ENCODE data around the gene WNT6. TPM values are rescaled to one million over a fixed set of nuclear protein-coding genes. Genes with fewer than 3 reads are reported as not detected.

Gene WNT6
- total and polyA plus RNA-seq, 2 of the 8 experiments (the other 6 are each of a cell fraction or from before 2014, with no cell fraction given): not detected

- Histone ChIP-seq H2AFZ (ENCODE audit: low read length) (no peak overlapping the region), H3K23ac (ENCODE audit: insufficient read length) (no peak overlapping the region), H3K14ac (ENCODE audit: insufficient read length) (no peak overlapping the region), H3K79me1 (ENCODE audit: low read depth, low read length) (no peaks in the 10 kb centered on the region), H4K8ac (ENCODE audit: extremely low read depth, insufficient read depth, low read length) (no peak overlapping the region), H2BK15ac (ENCODE audit: low read length) (no peak overlapping the region), H3K18ac (ENCODE audit: extremely low read depth, low read length) (no peak overlapping the region), H3K79me2 (ENCODE audit: control insufficient read depth in 1 of 2, insufficient read depth in 2 of 2, low read length in 2 of 2) (no peaks in the 10 kb centered on the region), H2BK5ac (ENCODE audit: low read depth, low read length) (no peak overlapping the region), H3K27me3 (replicated peaks in 1 of 4; ENCODE audit: control insufficient read depth in 3 of 4, extremely low read depth in 1 of 4, insufficient read depth in 3 of 4, low read length in 3 of 4) (no peaks in the 10 kb centered on the region; a peak in 1 of 7 replicates), H3K36me3 (ENCODE audit: control insufficient read depth in 2 of 4, insufficient read depth in 4 of 4, low read length in 3 of 4) (no peaks in the 10 kb centered on the region), H2AK5ac (ENCODE audit: low read depth, low read length) (no peak overlapping the region), H3K23me2 (ENCODE audit: low read depth, low read length) (no peaks in the 10 kb centered on the region), H4K91ac (replicated peaks; ENCODE audit: insufficient read length, low read length) (no peak overlapping the region), H3K4me3 (ENCODE audit: extremely low read depth in 1 of 4, insufficient read depth in 2 of 4, low read depth in 3 of 4, low read length in 4 of 4) (no peak overlapping the region), H3K4me2 (ENCODE audit: insufficient read depth in 1 of 2, low read depth in 2 of 2, low read length in 2 of 2) (no peak overlapping the region), H3K4me1 (replicated peaks in 1 of 4; ENCODE audit: control insufficient read depth in 3 of 4, insufficient read depth in 4 of 4, low read length in 3 of 4) (no peaks in the 10 kb centered on the region), H3K56ac (replicated peaks; ENCODE audit: insufficient read length, low read depth, low read length) (no peak overlapping the region), H2BK20ac (ENCODE audit: low read length) (no peak overlapping the region), H2BK12ac (ENCODE audit: low read depth, low read length) (no peak overlapping the region), H3K27ac (ENCODE audit: low read depth, low read length) (no peak overlapping the region), H4K5ac (ENCODE audit: insufficient read length, low read depth, low read length) (no peak overlapping the region), H3K9ac (replicated peaks in 1 of 4; ENCODE audit: extremely low read depth in 1 of 4, low read depth in 3 of 4, low read length in 3 of 4) (no peak overlapping the region), H3K4ac (replicated peaks; ENCODE audit: insufficient read length, low read depth, low read length) (no peak overlapping the region), H2BK120ac (replicated peaks; ENCODE audit: low read depth, low read length) (no peak overlapping the region), H3K9me3 (ENCODE audit: insufficient read depth in 2 of 2, low read depth in 1 of 2, low read length in 1 of 2) (peaks cover 0 to 2% of the 10 kb centered on the region in 2 experiments; a peak in 1 of 4 replicates), H4K20me1 (replicated peaks in 1 of 2; ENCODE audit: control insufficient read depth in 1 of 2, insufficient read depth in 2 of 2, low read length in 2 of 2) (no peaks in the 10 kb centered on the region)
- ChIA-PET POLR2A (ENCODE audit: partially characterized antibody) (no interaction called here), CTCF (ENCODE audit: partially characterized antibody) (interaction anchor here (0.6 to 2.8 kb wide), 5 partner anchors 8 to 119 kb away, joined by 3 to 15 read pairs (median 3); no protein-coding TSS in a partner anchor)
- no peak for FAIRE-seq
- TF ChIP-seq EP300 (IDR thresholded peaks at IDR 0.05; ENCODE audit: borderline replicate concordance in 1 of 2, low read depth in 2 of 2, low read length in 2 of 2) (no peak), MAX (IDR thresholded peaks at IDR 0.05) (no peak), KDM5A (IDR thresholded peaks at IDR 0.05; ENCODE audit: low read length) (no peak), JUND (IDR thresholded peaks at IDR 0.05; ENCODE audit: low read length) (no peak), KDM4A (IDR thresholded peaks at IDR 0.05; ENCODE audit: low read depth, low read length, severe bottlenecking) (no peak), MAFK (IDR thresholded peaks at IDR 0.05; ENCODE audit: low read depth, low read length) (no peak), SUZ12 (IDR thresholded peaks at IDR 0.05; ENCODE audit: low read length) (no peak), YY1 (IDR thresholded peaks at IDR 0.05; ENCODE audit: low read depth, low read length) (no peak), SAP30 (IDR thresholded peaks at IDR 0.05; ENCODE audit: insufficient read depth, insufficient replicate concordance, low read length) (no peak), EGR1 (IDR thresholded peaks at IDR 0.05; ENCODE audit: borderline replicate concordance, low read depth, low read length) (no peak), ATF2 (IDR thresholded peaks at IDR 0.05; ENCODE audit: low read length) (no peak)
- DNase-seq (ENCODE audit: low read depth in 1 of 2, low spot score in 2 of 2): no peak
- WGBS, 2 experiments (ENCODE audit: extremely low coverage in 1 of 2, insufficient coverage in 1 of 2, insufficient read length in 1 of 2, insufficient replicate concordance in 2 of 2, low coverage in 1 of 2, low lambda C conversion rate in 2 of 2, missing lambda C conversion rate in 1 of 2): 100% methylated on average over 1 of the region's 1 CpG; no CpG with 5 or more reads in 1 of the 2 experiments
These were observed 19.7 kb upstream of the WNT6 start for GRCh38 chr2:218839888-218840287.
